CD4-positive, alpha-beta T cell treated with Interleukin-2 at 100 ng/mL for 4 hours (primary cell): ENCODE measurements around the gene WEE2.
"Not testable (repeated sequence)": the region's sequence is repeated elsewhere in the genome, so short reads cannot be mapped to it uniquely, and the experiment has no call there.

Experiments used
- DNase-seq: peaks from one replicate; pipeline ENCODE4 v3.0.0-alpha.2; 2020; ENCODE audit warnings: low spot score

WEE2 gene

DNA sequence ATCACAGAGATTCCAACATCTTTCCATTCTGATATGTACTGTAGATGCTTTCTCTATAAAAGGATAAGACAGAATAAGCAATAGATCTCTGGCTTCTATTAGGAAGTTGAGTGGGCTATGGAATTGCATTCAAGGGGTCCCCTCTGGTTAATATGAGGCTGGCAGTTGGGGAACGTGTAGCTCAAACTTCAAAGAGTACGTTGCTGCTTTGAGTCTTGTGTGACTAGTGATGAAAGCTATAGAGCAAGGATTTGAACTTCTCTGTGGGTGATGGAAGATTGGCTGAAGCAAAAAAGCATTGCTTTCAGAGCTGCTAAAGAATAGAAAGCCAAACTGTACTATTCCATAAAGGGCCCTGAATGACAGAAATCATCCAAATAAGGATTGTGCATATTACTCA, 6.4 kb downstream of the WEE2 start:
- DNase-seq, result no peak

DNA sequence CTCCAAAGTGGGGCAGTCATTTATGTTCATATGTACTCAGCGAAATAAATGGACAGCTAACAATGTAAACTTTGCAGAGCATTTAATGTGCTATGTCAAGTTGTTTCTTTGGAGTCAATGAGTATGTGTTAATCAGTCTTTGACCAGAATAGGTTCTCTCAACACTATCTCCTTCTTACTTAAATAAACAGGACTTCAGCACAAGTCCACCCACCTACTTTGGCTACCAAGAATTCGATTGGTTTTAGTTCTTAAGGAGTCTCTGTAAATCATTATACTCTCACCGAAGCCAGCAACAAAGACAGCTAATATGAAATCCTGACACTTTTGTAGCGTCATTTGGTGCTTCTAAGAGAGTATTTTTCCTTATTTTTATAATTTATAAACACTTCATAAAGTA, 6.9 kb downstream of the WEE2 start:
- DNase-seq, result no peak

DNA sequence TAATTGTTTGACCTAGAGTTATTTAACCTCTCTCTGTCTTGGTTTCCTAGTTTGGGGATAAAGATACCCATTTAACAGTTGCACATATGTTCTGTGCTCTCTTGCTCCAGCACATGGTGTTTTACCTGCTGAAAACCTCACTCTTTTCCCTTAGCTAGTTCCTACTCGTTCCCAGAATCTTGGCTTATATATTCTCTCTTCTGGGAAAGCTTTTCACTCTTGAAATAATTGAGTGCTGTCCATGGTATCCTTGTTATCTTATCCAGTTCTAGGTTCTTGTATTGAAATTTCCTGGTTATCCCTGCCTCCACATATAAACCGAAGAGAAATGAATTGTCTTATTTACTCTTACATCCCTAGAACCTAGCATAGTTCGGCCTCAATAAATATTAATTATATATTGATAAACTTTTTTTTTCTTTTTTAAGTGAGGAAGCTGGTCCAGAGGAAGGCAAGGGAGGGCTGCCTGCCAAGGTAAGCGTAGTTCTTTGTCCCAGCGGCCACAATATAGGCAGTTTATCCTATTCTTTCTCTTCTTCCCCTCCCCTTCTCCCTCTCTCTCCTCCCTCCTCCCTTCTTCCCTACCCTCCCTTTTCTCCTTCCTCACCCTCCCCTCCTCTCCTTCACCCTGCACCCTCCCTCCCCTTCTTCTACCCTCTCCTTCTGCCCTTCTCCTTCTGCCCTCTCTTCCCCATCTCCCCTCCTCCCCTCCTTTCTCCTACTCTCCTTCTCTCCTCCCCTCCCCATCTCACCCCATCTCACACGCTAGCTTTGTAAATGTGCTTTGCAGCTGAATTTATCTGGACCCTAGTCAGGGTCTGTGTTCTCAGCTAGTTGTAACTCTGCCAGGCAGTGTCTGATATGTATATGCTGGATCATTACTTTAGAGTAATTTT, 7.9 kb downstream of the WEE2 start:
- no peak for DNase-seq

DNA sequence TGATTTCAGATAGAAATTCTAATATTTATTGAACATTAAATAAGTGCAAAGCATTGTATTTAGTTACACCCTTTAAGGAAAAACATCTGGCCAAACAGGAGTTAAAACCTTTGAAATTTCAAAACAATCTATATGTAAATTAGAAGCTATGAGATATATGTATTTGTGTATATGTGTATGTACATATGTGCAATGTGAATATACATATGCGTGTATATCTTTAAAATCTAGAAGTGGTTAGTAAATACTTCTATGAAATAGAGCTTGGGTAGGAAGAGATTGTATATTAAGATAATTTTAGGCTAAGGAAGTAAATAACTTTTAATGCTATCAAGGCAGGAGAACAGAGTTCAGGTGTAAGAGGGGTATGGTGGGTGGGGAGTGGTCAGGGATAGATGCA, 9.3 kb downstream of the WEE2 start:
- no peak for DNase-seq

DNA sequence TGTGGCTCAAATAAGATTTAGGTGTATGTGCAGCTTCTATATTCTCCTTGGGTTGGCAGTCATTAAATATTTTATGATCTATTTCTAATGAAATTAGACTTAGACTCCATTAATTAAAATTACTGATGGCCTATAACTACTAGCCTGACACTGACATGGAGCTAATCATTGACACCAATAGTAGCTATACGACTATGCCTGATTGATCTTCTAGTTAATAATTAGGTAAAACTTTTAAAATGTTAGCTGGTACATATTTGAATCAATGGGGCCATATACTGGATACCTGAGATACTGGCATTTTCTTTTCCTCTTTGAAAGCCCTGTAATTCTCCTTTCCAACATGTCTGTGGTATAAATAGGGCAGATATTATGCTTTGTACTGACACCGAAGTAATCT, 14.4 kb downstream of the WEE2 start:
- no peak for DNase-seq

DNA sequence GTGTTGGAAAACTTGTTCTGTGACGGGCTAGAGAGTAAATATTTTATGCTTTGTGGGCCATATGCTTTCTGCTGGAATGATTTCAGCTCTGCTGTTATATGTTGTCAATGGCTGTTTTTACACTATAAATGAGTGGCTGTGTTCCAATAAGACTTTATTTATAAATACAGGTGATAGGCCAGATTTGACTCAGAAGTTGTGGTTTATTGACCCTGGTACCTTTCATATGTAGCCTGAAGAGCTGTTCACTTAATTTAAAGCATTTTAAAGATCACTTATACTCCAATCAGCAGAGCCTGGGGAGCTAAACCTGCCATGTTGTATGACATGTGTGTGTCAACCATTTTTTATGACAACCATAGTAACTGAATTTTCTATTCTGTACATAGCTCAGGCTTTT, 20.9 kb downstream of the WEE2 start:
- DNase-seq, result no peak

DNA sequence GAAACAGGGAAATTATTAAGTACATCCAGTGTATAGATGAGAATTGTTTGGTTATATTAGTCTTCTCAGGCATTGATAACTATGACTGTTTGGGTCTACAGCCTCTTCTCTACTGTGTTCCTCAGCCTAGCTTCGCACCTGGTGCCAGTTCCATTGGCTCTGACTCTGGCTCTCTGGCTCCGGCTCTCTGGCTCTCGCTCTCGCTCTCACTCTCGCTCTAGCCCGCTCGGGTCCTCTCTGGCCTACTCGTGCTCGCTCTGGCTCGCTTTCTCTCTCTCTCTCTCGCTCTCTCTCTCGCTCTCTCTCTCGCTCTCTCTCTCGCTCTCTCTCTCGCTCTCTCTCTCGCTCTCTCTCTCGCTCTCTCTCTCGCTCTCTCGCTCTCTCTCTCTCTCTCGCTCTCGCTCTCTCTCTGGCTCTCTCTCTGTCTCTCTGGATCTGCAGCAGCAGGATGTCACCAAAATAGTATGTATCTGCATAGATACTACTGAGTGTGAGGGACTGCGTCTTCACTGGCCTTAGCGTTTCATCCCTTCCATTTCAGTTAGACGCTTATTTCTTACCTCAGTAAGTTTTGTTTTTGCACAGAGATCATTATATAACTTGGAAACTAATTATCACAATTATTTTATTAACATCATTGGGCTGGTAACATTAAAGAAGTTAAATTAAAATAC, 23.5 kb downstream of the WEE2 start:
- no peak for DNase-seq

DNA sequence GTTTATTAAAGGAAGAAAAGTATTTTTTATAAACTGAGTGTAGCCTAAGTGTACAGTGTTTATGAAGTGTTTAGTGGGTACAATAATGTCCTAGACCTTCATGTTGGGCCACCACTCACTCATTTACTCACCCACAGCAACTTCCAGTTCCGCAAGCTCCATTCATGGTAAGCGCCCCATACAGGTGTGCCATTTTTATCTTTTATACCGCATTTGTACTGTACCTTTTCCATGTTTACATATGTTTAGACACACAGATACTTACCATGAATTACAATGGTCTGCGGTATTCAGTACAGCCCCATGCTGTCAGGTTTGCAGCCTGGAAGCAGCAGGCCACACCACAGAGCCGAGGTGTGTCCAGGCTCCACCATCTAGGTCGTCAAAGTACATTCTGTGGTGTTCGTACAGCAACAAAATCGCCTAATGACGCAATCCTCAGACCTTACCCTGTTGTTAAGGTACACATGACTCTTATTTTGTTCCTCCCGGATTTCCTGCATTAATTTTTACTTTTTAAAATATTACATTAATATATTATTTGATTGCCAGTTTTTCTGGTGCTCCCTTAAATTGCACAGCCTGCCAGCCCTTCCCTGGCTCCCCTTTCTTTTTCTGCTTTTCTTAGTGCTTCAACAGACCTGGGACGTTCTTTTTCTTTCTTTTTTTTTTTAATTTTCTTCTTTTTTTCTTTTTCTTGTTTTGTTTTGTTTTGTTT, 29.1 kb downstream of the WEE2 start:
- DNase-seq, result peak; percentile 6

DNA sequence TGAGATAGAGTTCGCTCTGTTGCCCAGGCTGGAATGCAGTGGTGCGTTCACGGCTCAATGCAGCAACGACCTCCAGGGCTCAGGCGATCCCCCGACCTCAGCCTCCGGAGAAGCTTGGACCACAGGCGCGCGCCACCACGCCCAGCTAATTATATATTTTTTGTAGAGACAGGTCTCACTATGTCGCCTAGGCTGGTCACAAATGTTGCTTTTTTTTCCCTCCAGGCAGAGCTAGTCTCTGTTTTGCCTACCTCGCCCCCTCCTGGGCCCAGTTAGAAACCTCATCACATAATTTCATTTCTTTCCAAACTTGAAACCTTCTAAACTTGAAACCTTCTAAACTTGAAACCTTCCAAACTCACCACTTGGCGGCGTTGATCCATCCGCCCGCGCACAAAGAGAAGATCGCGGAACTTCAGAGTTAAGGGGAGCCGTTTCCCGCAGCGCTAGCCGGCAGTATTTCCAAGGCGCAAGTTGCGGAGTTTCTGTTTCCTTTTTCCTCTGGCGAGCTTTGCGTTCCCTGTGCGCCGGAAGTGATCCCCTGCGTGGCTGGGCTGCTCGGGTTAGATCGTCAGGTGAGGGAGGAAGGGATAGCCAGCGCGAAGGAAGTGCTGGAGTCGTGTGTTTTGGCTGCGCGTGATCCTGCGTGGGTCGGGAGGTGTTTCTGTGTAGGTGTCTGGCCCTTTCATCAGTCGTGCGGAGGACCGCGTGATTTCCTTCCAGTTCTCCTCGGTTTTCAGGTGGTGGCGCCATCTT, 29.9 kb downstream of the WEE2 start, which contains the start of gene SSBP1:
Gene SSBP1 (plus strand): TSS at position 523 of the 756 bp plus-strand sequence. CDS start 809 bp downstream, outside the sequence.
- peak; percentile 95 for DNase-seq

DNA sequence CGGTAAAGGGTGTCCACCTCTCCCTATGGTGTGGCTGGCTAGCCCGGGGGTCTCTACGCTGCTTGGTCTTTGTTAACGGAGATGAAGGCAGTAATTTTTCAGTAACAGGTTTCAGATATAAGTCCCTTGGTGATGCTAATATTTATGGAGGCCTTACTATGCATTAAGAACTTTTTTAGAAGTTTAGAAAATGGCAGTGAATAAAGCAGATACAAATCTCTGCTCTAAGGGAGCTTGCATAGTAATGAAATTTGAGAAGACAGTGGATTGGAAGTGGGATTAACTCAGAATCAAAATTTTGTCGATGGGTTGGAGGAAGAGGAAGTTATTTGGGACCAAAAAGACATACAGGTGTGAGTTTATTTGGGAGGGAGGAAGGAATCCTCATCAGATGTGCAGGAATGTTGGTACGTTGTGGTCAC, 30.4 kb downstream of the WEE2 start:
- DNase-seq, result no peak

DNA sequence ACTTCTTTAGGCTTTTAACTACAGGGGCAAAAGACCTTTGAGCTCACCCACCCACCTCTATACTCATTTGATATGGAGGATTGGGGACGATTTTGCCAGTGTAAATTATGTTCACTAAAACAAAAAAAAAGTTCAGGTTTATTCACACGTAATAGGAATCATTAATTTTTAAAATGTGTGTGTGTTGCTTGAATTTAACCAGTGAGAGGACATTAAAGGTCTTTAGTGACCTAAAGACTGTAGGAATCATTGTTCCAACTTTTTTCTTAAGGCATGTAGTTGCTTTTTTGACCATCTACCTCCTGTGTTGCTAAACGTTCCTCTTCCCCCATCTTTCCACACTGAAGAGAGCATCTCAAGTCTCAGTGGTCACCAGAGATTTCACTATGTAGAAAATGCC, 31.1 kb downstream of the WEE2 start:
- DNase-seq, result no peak

DNA sequence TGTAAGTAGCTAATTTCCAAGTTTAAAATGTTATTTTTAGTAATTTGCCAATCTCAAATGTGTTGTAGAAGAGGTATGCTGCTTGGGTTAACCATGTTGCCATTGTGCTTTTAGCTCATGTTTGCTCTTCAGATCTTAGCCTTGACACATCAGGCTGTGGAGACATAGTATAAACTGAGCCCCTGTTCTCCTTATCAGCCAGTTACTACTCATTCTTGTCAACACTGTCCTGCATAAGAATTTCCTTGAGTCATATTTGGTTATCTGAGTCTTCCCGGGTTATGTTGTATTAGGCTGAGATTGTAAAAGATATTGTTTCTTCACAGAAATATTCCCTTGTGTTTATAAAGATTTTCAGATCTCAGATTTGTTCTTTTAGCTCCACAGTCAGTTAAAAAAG, 34.1 kb downstream of the WEE2 start:
- DNase-seq, result no peak

DNA sequence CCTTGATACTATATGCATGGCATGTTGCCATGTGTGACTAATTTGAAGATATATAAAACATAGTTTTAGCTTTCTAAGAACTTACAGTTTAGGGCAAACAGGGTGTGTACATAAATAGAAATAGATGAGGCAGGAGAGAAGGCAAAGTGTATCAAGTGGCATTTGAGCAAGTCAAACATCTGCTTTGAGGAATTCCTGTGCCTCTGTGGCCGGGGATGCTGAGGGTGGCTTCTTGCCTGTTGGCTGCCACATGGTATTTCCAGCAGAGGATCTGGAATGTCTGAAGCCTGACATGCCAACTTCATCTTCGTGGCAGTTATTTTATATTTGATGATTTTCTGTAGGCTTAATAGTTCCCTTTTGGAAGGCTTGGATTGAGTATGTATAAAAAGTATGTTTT, 36.0 kb downstream of the WEE2 start:
- no peak for DNase-seq

DNA sequence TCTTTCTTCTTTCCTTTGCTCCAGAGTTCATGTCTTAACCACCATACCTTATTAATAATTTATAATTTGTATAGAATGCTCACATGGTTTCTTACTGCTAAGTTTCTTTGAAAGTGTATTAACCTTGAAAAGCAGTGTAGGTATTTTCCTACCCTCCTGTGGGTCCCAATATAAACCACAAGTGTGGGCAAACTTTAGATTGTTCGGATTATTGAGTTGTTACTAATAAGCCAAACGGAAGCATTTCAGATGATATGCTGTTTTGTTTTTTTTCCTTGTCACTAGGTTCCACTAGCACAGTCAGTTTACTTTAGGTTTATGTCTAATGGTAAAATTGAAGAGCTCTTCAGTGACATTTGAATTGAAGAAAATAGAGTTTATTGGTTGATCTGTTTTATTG, 40.2 kb downstream of the WEE2 start:
- no peak for DNase-seq

DNA sequence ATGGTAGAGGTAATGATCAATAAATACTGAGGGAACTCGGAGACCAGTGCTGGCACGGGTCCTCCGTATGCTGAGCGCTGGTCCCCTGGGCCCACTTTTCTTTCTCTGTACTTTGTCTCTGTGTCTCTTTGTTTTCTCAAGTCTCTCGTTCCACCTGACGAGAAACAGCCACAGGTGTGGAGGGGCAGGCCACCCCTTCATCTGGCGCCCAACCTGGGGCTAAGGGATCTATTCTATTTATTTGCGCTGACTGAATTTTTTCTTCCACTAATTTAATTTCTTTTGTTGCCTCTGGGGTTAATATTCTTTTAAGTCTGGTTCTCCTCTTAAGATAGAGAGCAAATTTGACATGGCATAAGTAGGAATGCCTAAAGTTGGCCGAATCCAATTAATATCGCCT, 43.8 kb downstream of the WEE2 start:
- DNase-seq, result not testable (repeated sequence)

DNA sequence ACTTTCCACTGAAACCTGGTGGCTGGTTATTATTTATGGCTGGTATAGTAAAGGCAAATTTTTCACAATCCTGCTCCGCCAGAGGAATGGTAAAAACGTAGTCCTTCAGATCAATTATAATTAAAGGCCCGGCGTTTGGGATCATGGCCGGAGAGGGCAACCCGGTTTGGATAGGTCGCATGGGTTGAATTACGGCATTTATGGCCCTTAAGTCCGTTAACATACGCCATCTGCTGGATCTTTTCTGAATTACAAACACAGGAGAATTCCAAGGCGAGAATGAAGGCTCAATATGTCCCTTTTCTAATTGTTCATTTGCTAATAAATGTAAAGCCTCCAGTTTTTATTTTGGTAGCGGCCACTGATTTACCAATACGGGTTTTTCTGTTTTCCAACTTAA, 44.5 kb downstream of the WEE2 start:
- DNase-seq, result no peak

DNA sequence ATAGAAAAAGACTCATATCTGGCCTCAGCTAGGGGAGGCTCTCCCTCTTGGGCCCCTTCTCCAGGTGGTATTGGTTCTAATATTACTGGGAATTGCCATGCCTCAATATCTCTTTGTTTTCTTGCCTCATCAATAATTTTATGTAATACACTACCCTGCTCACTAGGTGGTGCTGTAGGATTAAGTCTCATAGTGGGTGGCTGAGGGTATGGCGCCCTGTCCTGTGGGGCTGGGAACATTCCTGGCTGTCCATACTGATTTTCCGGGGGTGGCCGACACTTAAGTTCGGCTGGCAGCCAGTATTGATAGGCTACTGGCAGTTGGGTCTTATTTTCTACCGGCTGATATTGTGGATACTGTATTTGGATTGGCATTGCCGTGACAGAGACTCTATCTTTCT, 46.8 kb downstream of the WEE2 start:
- DNase-seq, result peak; percentile 21

DNA sequence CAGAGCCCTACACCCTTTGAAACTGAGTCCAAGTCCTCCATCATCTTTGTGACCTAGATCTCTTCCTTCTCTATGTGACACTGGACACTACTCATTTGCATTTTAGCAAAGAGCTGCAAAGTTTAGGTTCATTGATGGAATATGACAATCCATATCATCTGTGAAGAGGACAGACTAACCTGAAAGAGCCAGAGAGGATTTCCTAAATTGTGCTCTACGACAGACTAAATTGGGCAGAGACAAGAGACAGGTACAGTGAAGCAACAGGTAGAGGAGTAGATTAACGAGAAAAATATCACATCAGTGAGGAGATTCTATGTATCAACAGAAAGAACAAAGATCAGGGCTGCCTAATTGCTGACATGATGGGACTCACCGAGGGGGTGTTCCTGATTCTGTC, 55.6 kb downstream of the WEE2 start, which contains the start of gene TAS2R3:
Gene TAS2R3 (plus strand): TSS at position 301 of the 400 bp plus-strand sequence. CDS start 62 bp downstream, at position 363.
- DNase-seq, result no peak

DNA sequence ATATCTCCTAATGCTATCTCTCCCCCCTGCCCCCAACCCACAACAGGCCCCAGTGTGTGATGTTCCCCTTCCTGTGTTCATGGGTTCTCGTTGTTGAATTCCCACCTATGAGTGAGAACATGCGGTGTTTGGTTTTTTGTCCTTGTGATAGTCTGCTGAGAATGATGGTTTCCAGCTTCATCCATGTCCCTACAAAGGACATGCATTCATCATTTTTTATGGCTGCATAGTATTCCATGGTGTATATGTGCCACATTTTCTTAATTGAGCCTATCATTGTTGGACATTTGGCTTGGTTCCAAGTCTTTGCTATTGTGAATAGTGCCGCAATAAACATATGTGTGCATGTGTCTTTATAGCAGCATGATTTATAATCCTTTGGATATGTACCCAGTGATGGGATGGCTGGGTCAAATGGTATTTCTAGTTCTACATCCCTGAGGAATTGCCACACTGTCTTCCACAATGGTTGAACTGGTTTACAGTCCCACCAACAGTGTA, 62.0 kb downstream of the WEE2 start:
- not testable (repeated sequence) for DNase-seq

DNA sequence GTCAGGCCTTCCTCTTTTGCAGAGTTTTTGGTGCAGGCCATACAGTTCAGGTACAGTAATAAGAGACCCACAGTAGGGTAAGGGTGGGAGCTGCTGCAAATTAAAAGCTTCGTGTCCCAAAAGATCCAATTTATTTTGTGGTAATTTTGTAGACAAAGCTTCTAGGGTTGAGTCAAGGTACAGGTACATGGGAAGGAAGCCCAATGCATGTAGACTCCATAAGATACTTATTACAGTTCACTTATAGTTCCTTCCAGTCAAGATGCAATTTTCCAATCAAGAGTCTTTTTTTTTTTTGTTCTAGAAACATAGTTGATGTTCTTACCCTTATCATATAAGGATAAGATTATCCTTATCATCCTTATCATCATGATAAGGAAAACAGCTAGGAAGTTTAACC, 68.2 kb downstream of the WEE2 start, which contains the start of gene TAS2R4:
Gene TAS2R4 (plus strand): TSS at position 301 of the 400 bp plus-strand sequence. CDS start 1,815 bp downstream, outside the sequence.
- DNase-seq, result no peak
